Measurements from ENCODE around the gene EXOC6B.

EXOC6B gene

GRCh38 chr2:72235497-72236415, 590.1 kb downstream of the EXOC6B start (continued):
- TF ChIP-seq, protein P1, sequence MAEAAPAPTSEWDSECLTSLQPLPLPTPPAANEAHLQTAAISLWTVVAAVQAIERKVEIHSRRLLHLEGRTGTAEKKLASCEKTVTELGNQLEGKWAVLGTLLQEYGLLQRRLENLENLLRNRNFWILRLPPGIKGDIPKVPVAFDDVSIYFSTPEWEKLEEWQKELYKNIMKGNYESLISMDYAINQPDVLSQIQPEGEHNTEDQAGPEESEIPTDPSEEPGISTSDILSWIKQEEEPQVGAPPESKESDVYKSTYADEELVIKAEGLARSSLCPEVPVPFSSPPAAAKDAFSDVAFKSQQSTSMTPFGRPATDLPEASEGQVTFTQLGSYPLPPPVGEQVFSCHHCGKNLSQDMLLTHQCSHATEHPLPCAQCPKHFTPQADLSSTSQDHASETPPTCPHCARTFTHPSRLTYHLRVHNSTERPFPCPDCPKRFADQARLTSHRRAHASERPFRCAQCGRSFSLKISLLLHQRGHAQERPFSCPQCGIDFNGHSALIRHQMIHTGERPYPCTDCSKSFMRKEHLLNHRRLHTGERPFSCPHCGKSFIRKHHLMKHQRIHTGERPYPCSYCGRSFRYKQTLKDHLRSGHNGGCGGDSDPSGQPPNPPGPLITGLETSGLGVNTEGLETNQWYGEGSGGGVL (tag by site-specific recombination; IDR thresholded peaks at IDR 0.05), result no peak
- no peak for TF ChIP-seq ZNF202 (tag by site-specific recombination; IDR thresholded peaks at IDR 0.05; ENCODE audit: borderline replicate concordance)
- TF ChIP-seq, protein P2, sequence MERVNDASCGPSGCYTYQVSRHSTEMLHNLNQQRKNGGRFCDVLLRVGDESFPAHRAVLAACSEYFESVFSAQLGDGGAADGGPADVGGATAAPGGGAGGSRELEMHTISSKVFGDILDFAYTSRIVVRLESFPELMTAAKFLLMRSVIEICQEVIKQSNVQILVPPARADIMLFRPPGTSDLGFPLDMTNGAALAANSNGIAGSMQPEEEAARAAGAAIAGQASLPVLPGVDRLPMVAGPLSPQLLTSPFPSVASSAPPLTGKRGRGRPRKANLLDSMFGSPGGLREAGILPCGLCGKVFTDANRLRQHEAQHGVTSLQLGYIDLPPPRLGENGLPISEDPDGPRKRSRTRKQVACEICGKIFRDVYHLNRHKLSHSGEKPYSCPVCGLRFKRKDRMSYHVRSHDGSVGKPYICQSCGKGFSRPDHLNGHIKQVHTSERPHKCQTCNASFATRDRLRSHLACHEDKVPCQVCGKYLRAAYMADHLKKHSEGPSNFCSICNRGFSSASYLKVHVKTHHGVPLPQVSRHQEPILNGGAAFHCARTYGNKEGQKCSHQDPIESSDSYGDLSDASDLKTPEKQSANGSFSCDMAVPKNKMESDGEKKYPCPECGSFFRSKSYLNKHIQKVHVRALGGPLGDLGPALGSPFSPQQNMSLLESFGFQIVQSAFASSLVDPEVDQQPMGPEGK (tag by site-specific recombination; IDR thresholded peaks at IDR 0.05), result no peak
- TF ChIP-seq SALL2 (tag by site-specific recombination; IDR thresholded peaks at IDR 0.05; ENCODE audit: borderline replicate concordance), result no peak
- no peak for TF ChIP-seq ZBTB21 (tag by site-specific recombination; IDR thresholded peaks at IDR 0.05)
- TF ChIP-seq ZNF404 (tag by site-specific recombination; IDR thresholded peaks at IDR 0.05), result no peak

- Histone ChIP-seq H3K36me3 (ENCODE audit: control insufficient read depth in 2 of 2, insufficient read depth in 1 of 2, low read length in 2 of 2) (no peaks in the 10 kb centered on the region), H3K9me3 (ENCODE audit: control insufficient read depth, insufficient read depth, low read depth, low read length) (no peaks in the 10 kb centered on the region), H3K4me1 (ENCODE audit: control insufficient read depth, insufficient read depth, low read length) (no peaks in the 10 kb centered on the region), H3K27ac (ENCODE audit: extremely low read depth, low read depth, low read length) (no peak overlapping the region), H3K4me3 (ENCODE audit: low read depth, low read length) (no peak overlapping the region)
- ChIA-PET CTCF (interaction anchor here (0.7 kb wide), 1 partner anchor 483 kb away, joined by 5 read pairs; no protein-coding TSS in a partner anchor), POLR2A (no interaction called here)
- TF ChIP-seq YY1 (tag by site-specific recombination; IDR thresholded peaks at IDR 0.05) (no peak), ZBTB44 (tag by site-specific recombination; IDR thresholded peaks at IDR 0.05) (no peak), ZNF777 (tag by site-specific recombination; IDR thresholded peaks at IDR 0.05; ENCODE audit: borderline replicate concordance) (no peak), KLF9 (tag by site-specific recombination; IDR thresholded peaks at IDR 0.05; ENCODE audit: low read depth) (no peak), ZNF654 (tag by site-specific recombination; IDR thresholded peaks at IDR 0.05; ENCODE audit: low read depth) (no peak), ZNF23 (tag by site-specific recombination; IDR thresholded peaks at IDR 0.05; ENCODE audit: borderline replicate concordance) (no peak), ZNF133 (tag by site-specific recombination; IDR thresholded peaks at IDR 0.05) (no peak), ZNF292 (tag by site-specific recombination; IDR thresholded peaks at IDR 0.05; ENCODE audit: borderline replicate concordance, low read depth) (no peak), ZNF623 (tag by site-specific recombination; IDR thresholded peaks at IDR 0.05) (no peak), SETDB1 (IDR thresholded peaks at IDR 0.05; ENCODE audit: insufficient read length, low read length) (no peak), ZNF747 (tag by site-specific recombination; IDR thresholded peaks at IDR 0.05) (no peak), ZBTB1 (tag by site-specific recombination; IDR thresholded peaks at IDR 0.05) (no peak), HOXC10 (CRISPR knock-in tag; IDR thresholded peaks at IDR 0.05) (no peak), KLF1 (tag by site-specific recombination; IDR thresholded peaks at IDR 0.05) (no peak), ZNF404 (tag by site-specific recombination; IDR thresholded peaks at IDR 0.05) (no peak), ZNF837 (tag by site-specific recombination; IDR thresholded peaks at IDR 0.05) (no peak), ZNF2 (tag by site-specific recombination; IDR thresholded peaks at IDR 0.05) (no peak)
Measured at GRCh38 chr2:72233211-72233610, 592.6 kb downstream of the EXOC6B start.
